GM21360 (cell line): ENCODE results near the gene CDH13.

Source experiments
- ATAC-seq: cut with Tn5 transposase; IDR thresholded peaks from one replicate; pipeline ENCODE4 v1.9.1; 2021; ENCODE audit warnings: mild to moderate bottlenecking, moderate library complexity; ENCODE audit not compliant: unreplicated experiment

CDH13 gene

DNA sequence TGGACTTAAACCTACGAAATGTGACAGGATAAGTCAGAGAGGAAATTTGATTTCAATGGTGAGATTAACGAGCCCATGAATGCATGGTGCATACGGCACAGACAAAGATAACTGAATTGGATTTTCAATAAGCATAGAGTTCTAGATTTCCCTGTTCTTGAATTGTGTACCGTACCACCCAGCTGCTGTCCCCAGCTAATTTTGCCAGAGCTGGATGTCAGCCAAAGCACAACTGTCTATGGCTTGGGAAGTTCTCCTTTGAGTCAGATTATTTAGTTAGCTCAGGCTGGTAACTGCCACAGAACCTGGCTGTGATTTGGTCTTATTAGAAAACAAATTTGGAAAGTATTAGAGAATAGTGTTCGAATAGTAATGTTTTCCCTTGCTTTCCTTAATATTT, 143.1 kb downstream of the CDH13 start:
- ATAC-seq: no peak

DNA sequence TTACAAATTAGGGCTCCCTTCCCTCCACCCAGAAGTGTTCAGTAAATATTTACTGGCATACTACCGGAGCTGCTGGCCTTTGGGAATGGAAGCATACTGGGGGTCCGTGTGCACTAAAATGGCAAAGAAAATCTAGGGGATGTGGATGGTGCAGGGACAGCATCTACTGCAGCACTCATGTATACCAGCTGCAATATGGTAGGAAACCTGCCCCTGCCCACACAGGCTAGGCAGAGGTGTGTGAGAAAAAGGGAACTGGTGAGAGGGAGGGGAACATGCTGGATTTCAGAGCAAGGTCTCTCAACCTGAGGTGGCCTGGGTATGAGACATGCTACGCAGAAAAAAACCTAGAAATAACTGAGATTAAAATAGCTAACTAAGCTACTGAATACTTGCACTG, 145.4 kb downstream of the CDH13 start:
- ATAC-seq: no peak

DNA sequence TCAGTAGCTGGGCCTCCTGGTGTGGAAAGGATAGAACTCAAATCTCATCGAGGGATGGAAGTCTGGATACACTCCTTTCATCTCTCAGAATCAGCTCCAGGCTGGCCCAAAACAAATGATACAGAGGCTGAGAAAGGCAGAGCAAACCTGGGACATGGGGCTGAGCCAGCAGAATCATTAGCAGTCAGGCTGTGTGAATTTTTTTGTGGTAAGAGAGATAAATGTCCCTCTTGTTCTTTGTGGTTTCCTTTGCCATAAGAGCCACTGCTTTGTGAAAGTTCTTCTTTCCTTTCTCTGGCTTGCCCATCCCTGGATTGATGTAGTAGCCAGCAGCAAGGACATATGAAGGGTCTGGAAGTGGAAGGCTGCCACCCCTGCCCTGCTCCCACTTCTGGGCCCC, 146.2 kb downstream of the CDH13 start:
- ATAC-seq: no peak

DNA sequence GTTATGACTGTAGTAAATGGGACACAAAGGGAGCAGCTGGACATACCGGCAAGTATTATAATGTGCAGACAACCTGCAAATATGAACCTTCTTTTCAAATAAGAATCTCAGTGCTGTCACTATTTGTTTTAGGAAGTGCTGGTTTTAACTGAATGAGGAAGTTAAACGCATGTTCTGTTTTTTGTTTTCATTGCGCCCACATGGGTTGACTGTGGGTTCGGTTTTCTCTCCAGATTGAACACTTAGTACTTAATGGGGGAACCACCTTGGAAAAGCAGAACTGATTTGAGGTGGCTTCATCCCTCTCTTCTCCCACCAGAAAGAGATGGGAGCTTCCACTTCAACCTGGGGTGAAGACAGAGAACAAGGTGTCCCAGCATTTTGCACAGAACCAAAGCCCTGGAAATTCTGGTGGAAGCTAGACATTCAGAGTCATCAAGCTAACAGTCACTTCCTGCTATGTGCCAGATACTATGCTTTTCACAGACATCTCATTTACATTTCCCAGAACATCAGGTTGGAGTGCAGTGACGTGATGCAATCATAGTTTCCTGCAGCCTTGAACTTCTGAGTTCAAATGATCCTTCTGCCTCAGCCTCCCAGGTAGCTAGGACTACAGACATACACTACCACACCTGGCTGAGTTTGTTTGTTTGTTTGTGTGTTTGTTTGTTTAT, 149.8 kb downstream of the CDH13 start:
- no peak for ATAC-seq

DNA sequence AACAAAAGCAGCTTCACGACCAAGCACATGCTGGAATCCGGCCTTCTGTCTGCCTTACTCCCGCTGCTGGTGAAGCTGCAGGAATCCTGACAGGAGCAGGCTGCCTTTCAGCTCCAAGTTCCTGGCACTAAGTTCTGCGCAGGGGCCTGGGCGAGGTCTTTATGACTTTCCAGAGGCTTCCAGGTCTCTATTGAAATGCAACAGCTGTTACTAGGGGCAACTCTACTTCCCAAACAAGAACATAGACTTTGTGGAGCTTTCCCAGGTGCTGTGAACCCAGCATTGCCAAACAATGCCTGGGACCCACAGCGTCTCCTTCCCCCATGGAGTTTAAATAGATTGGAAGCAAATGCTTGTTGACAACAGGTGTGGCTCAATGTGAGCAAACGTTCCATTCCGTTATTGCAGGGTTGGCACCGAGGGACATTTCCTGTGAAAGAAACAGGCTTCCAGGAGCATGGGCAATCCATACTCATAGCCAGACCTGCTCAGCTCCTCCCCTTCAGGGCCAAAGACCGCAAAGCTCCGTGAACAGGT, 156.0 kb downstream of the CDH13 start:
- no peak for ATAC-seq

DNA sequence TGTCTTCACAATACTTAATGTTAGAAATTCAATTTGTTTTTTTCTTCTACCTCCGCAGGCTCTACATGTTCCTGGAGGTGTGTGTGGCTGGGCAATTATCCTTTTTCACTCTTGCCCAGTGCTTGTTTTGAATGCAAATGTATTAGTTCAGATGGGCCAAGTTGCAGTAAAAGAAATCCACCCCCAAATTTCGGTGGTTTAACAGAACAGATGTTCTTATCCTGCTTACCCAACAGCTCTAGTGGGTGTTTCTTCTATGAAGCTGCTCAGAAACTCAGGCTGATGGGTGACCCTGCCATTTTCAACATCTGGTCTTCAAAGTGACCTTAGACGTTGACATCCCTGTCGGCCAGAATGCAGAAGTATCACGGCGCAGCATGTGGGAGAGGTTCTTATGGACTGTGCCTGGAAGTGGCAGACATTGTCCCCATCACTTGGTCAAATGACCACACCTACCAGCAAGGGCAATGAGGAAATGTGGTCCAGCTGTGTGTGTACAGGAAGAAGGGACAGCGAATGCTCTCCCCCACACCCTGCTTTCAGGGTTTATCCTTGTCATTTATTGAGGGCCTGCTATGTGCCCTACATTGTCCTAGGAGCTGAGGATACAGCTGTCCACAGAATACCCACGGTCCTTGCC, 157.3 kb downstream of the CDH13 start:
- no peak for ATAC-seq

DNA sequence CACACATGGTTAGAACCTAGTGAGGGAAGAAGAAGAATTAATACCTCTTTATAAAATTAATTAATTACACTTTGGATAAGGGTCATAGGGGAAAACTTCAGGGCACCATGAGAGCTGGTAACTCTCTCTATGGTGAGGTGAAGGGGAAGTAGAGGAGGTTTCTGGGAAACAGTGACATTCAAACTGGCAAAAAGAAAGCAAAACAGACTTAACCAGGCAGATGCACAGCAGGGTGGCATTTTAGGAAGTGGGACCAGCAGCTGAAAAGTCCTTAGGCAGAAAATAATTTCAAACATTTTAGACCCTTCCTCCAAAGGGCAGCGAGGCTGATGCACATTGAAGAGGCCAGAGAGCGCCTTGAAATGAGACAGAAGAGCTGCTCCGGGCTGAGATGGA, 157.8 kb downstream of the CDH13 start:
- ATAC-seq: no peak

DNA sequence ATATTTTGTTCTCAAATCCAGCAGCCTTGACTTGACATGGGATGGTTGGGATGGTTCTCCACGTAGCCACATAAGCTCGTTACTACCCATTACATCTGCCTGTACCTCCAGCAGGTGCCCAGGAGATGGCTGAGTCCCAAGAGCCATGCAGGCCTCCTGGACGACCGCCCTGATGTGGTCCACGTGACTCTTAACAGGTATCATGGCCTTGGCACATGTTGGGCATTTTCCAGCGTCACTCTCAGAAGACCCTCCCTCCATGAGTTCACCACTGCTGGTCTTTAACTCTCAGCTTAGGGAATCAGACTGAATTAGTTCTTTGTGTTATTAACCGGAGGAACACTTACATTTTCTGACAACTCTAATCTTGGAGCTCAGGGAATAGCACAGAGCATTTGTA, 161.5 kb downstream of the CDH13 start:
- ATAC-seq: no peak

DNA sequence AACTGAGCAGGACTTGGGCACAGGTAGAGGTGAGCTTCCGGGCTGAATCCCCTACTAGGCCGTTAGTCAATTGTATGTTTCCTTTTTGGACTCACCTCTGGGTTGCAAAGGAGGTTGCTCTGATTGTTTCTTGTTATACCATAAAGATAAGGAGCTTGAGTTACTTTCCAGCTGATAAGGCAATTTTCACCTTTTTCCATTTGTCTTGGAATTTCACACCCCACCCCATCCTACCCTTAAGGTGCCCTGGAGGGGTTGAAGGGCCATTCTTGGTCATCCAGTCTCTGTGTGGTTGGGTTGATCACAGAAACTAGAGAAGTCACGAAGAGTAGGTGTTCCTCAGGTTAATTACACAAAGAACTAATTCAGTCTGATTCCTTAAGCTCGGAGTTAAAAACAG, 162.2 kb downstream of the CDH13 start:
- no peak for ATAC-seq

DNA sequence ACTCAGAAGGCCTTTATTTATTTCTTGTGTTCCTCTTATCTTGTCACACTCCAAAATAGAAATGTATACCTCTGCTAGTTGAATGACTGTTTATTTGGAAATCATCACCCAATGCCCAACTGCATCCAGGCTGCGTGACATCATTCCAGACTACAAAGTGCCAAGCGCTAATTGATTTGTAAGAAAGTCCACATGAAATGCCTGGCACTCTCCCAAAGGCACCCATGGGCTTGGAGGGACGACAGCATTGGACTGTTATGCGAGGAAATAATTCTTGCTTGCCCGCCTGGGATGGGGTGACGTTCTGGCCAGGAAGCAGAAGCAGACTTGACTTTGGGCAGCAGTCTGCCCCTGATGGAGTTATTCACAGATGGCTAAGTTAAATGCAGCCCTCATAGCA, 165.9 kb downstream of the CDH13 start:
- no peak for ATAC-seq

DNA sequence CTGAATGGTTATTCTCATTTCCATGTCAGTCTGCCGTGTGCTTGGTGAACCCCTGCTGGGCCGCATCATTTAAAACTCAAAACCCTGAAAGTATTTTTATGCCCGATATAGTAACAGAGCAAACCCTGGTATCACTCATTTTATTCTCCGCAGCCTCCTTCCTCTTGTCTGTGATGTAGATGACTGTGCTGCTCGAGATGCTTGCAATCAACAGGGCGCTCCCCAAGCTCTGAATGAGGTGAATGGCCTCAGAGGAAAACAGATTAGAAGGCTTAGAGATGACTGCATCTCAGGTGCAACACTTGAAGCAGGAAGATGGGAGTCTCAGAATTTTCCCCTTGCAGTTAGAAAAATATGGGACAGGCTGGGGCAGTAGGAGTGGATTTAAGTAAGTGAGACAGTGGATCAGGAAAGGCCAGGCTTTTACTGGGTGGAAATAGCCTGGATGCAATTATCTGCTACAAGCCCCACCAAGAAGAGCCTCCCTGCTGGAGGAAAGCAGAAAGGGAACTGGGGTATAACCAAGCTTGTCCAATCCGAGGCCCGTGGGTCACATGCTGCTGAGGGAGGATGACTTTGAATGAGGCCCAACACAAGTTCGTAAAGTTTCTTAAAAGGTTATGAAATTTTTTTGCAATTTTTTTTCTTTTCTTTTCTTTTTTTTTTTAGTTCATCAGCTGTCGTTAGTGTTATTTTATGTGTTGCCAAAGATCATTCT, 166.9 kb downstream of the CDH13 start:
- ATAC-seq: no peak

DNA sequence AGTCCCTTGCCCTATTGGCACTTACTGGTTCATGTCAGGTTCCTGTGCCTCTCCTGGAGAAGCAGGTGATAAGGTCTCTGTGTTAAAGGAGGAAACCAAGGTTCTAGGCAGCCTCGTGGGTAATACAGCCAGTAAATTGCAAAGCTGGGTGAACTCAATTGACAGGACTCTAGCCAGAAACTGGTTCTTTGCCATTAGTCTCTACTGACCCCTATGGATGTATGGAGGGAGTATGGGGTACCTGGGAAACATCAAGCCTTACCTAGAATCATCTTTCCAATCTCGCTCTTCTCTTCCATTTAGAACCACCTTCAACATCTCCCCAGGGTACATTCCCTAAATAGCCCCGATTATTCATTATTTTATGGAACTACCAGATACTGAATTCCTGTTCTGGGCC, 169.3 kb downstream of the CDH13 start:
- no peak for ATAC-seq

DNA sequence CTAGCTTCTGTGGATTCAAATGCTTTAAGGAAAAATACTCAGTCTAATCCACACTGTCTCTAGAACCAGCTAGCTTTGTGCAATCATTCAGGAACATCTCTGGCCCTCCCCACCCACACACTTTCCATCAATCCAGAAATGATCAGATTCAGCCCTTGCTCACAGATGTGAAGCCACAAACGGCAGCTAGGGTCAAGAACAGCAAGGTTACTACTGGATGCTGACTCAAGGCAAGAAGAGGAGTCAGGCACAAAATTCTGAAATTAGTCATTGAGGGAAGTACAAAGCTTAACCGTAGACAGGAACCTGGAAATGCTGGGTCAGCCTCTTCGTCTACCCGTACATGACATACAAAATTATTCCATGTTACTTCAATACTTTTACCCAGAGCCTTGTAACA, 174.6 kb downstream of the CDH13 start:
- ATAC-seq: no peak

DNA sequence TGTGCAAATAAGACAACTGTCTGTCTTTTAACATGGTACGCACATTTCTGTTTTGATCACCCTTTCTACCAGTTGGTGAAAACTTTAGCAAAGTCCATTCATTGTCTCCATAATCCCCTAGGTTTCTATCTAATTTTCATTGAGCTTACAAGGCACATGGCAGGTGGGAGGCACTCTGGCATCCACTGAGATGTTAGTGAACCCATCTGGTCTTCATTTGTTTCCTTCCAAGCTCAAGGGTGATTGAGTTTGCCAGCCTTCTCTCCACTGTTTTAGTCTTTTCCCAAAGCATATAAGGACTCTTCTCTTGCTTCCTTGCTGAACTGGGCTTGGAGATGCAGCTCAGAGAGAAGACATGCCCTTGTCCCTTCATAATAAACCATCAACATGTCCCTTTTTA, 179.1 kb downstream of the CDH13 start:
- ATAC-seq: no peak

DNA sequence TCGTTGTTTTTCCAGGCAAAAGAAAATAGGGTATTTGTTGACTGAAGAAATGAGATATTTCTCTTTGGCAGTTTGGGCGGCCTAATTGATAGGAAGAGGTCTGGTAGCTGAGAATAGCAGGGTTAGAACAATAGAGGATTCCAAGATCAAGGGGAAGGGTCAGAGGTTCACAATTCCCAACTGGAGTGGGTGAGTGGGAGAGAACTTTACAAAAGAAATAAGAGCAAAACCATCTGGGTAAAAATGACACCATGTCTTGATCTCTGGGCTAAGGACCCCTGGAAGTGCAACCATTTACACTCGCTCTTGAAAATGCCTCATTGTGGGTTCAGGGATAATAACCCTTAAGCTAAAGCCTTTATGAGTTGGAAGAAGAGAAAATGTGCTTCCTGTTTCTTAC, 180.5 kb downstream of the CDH13 start:
- no peak for ATAC-seq

DNA sequence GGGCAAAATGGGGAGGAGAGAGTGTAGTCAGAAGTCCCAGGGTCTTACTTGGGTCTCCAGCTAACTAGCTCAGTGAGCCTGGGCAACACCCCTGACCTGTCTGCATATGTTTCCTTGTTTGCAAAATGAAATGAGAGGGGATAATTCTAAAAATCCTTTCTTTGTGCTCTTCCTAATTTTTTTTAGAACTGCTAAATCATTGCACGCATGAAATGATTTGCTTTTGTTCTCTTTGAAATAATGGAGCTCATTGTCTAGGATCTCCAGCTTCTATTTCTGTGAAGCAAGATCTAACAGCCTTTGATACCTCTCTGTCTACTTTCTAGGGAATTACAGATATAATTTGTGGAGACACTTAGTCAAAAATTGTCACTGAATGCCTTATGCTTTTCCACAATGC, 181.3 kb downstream of the CDH13 start:
- ATAC-seq: no peak

DNA sequence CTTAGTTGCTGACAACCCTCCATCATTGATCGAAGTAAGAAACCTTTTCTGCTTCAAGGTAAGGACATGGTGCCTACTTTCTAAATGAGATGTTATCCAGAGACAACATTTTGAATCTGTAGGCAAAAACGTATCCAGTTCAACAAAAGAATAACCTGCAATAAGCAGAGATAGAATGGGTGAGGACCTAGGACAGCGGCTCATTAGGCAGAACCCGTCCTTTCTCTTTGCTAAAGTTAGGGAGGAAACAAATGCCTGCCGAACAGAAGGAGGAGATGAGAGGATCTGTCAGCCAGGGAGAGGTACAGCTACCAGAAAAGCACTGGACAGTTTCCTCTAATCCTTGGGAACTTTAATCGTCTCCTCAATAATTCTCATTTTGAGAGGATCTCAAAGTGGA, 183.3 kb downstream of the CDH13 start:
- no peak for ATAC-seq

DNA sequence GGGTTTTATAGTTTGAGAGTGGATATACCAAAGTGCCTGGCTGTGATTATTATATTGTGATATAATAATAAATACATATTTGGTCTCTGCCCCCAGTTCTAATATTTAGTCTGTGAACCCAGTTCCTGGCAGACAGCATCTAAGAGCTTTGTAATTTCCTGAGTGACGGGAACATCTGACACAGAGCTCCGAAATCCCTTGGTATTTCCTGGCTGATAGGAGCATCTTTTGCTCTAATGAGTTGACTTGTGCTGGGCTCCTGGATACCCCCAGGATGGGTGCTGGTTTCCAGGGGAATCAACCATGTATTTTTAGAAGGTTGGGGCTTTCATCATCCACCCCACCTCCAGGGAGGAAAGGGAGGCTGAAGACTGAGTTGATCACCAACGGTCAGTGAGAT, 187.3 kb downstream of the CDH13 start:
- no peak for ATAC-seq

DNA sequence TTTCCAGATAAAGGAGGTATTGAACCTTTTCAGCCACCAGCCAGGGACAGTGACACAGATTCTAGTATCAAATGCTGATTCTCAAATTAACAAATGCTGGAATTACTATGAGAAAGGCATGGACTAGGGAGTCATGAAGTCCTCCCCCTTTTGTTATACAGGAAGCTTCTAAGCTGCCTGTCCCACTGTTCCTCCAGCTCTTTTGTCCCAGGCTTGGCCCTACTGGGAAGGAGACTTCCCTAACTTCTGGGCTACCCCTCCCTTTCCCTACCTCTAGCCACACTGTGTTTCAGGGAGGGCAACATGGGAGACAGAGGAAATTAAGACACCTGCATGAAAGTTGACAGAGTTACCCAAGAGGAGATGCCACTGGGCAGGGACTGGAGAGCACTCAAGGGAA, 192.5 kb downstream of the CDH13 start:
- no peak for ATAC-seq

DNA sequence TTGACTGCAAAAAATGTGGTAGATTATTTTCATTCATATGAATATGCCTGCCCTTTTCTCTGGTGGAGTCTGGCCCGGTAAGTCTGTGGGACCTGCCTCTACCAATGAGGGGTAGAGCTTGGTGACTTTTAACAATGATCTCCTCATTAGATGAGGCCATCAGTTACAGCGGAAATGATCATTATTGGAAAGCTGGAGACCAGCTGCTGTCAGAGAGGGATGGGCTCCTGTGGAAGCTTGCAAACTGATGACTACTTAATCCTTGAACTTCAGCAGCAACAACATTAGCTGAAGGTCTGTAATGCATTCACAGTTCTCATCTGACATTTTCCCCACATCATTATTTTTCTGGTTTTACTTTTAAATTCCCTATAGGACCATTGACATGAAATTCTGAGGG, 194.1 kb downstream of the CDH13 start:
- ATAC-seq: no peak

DNA sequence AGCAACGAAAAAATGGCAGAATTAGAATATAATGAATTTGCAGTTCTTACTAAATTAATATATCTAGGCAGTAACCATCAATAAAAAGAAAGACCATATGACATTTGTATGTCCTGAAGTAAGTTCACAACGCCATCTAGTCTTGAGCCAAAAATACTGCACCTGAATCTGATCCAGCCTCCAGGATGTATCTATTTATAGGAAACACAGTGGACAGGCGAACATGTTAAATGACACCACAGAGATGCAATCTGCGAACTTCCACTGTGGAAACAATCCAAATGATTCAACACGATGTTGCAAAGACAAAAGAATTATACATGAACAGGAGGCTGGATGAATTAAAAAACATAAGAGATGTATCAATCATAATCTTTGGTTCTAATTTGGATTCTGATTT, 197.6 kb downstream of the CDH13 start:
- ATAC-seq: no peak

DNA sequence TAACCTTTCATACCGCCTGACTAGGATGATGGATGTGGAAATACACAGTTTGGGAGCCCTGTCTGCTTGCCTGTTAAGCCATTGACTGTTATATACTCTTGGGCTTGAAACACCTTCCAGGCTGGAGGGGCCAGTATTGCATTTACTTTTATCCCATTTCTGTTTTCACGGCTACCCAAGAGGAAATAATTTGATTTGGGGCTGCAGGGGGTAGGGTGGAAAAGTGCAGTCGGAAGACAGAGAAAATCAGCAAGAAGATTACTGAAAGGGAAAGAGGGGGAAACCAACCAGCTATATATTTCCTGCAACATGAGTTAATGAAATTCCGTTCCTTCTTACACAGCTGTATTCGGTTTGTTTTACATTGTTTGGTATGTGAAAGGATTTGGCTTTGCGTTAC, 202.5 kb downstream of the CDH13 start:
- ATAC-seq: no peak
